Colon (tissue), 2 donors: ENCODE measurements around the gene TRO.
A peak's percentile ranks its signal among the peaks of the same experiment; 100 is the strongest.

Source experiments
- FAIRE-seq: peaks from 2 replicates; lab custom pipeline; 2012; peaks lifted over from hg19 to GRCh38; lab: Jason Lieb, UNC
- donor health status: control.
- donor health status: control.

TRO gene, protein sequence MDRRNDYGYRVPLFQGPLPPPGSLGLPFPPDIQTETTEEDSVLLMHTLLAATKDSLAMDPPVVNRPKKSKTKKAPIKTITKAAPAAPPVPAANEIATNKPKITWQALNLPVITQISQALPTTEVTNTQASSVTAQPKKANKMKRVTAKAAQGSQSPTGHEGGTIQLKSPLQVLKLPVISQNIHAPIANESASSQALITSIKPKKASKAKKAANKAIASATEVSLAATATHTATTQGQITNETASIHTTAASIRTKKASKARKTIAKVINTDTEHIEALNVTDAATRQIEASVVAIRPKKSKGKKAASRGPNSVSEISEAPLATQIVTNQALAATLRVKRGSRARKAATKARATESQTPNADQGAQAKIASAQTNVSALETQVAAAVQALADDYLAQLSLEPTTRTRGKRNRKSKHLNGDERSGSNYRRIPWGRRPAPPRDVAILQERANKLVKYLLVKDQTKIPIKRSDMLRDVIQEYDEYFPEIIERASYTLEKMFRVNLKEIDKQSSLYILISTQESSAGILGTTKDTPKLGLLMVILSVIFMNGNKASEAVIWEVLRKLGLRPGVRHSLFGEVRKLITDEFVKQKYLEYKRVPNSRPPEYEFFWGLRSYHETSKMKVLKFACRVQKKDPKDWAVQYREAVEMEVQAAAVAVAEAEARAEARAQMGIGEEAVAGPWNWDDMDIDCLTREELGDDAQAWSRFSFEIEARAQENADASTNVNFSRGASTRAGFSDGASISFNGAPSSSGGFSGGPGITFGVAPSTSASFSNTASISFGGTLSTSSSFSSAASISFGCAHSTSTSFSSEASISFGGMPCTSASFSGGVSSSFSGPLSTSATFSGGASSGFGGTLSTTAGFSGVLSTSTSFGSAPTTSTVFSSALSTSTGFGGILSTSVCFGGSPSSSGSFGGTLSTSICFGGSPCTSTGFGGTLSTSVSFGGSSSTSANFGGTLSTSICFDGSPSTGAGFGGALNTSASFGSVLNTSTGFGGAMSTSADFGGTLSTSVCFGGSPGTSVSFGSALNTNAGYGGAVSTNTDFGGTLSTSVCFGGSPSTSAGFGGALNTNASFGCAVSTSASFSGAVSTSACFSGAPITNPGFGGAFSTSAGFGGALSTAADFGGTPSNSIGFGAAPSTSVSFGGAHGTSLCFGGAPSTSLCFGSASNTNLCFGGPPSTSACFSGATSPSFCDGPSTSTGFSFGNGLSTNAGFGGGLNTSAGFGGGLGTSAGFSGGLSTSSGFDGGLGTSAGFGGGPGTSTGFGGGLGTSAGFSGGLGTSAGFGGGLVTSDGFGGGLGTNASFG (N-terminal part only)

GRCh38 chrX:54920610-54921426 lies at the start of gene TRO:
Gene TRO, plus strand, starts transcription at chrX:54920824. Its CDS starts 1,423 bp downstream, at chrX:54922247.
- no peak for FAIRE-seq

- peak; percentile 55 for FAIRE-seq
Observed at GRCh38 chrX:54885740-54886139, 34.9 kb upstream of the TRO start.

- FAIRE-seq = no peak
Observed at GRCh38 chrX:54891573-54891972, 29.1 kb upstream of the TRO start.

DNA sequence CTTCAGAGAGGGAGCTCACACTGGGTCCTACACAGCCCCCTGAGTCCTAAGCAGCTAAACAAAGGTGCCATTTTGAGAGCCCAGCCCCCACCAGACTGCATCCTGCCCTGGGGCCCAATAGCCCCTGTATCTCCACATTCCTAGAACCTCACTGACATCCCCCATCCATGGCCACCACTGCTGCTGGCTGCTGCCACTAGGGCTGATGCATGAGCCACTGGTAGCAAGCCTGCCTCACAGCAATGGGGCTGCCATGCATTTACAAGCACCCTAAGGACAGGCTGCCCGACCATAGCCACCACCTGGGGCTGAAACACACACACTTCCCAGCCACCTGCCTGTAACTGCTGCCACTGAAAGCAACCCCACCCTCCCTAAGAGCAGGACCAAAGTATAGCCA lies 26.5 kb upstream of the TRO start:
- FAIRE-seq = no peak

GRCh38 chrX:54909941-54910340 lies 10.7 kb upstream of the TRO start:
- FAIRE-seq = no peak

DNA sequence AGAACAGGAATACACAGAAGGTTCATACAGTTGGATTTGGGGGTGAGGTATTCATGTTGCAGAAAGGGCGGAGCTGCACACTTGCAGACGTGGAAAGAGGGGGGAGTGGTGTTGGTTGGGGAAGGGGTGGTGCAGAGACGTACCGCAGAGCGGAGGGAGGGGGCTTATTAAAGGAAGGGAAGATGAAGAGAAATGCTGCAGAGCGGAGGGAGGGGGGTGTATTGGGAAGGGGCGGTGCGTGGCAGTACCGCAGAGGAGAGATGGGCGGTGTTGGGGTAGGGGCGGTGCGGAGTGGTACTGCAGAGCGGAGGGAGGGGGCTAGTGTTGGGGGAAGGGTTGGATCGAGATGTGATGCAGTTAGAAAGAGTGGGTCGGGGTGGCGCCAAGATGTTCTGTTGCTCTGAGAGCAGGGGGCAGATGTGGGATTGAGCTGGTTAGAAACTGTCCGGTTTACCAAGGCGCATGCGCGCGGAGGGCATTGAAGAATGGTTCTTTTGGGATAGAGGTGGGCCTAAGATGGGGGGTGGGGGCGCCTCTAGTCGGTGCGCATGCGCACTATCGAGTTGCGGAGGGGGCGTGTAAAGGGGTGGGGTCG lies 900 bp downstream of the TRO start:
- FAIRE-seq = no peak

DNA sequence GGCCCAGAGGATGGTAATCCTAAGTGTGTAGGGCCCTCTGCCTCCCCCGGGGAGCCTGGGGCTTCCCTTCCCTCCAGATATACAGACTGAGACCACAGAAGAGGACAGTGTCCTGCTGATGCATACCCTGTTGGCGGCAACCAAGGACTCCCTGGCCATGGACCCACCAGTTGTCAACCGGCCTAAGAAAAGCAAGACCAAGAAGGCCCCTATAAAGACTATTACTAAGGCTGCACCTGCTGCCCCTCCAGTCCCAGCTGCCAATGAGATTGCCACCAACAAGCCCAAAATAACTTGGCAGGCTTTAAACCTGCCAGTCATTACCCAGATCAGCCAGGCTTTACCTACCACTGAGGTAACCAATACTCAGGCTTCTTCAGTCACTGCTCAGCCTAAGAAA lies 1.9 kb downstream of the TRO start:
- no peak for FAIRE-seq

GRCh38 chrX:54923376-54923775 lies 2.8 kb downstream of the TRO start:
- no peak for FAIRE-seq

GRCh38 chrX:54926978-54927377 lies 6.4 kb downstream of the TRO start:
- no peak for FAIRE-seq

- no peak for FAIRE-seq
Observed at GRCh38 chrX:54928876-54929275, 8.3 kb downstream of the TRO start.

DNA sequence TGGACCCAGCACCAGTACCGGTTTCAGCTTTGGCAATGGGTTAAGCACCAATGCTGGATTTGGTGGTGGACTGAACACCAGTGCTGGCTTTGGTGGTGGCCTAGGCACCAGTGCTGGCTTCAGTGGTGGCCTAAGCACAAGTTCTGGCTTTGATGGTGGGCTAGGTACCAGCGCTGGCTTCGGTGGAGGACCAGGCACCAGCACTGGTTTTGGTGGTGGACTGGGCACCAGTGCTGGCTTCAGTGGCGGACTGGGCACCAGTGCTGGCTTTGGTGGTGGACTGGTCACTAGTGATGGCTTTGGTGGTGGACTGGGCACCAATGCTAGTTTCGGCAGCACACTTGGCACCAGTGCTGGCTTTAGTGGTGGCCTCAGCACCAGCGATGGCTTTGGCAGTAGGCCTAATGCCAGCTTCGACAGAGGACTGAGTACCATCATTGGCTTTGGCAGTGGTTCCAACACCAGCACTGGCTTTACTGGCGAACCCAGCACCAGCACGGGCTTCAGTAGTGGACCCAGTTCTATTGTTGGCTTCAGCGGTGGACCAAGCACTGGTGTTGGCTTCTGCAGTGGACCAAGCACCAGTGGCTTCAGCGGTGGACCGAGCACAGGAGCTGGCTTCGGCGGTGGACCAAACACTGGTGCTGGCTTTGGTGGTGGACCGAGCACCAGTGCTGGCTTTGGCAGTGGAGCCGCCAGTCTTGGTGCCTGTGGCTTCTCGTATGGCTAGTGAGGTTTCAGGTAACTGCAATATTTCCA lies 9.8 kb downstream of the TRO start:
- FAIRE-seq = no peak

GRCh38 chrX:54931107-54931506 lies 10.5 kb downstream of the TRO start:
- FAIRE-seq = no peak

GRCh38 chrX:54933150-54933826 lies 12.7 kb downstream of the TRO start:
- no peak for FAIRE-seq

DNA sequence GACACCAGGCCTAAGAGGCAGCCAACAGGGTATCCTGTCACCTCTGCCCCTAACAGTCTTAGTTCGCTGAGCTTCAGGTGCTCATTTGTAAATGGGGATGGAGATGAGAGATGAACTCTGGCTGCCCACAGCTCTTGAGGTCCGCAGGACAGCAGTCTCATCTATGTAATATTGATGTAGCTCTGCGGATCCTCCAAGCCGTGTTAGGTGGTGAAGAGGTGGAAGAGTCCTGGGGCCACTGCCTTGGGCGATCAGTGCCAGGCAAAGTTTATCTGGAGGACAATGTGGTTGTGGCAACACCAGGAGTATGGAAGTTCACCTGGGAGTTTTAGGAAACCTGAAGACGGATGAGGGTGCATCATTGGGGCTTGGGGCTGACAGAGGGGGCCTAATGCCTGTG lies 13.4 kb downstream of the TRO start:
- no peak for FAIRE-seq

GRCh38 chrX:54934890-54935289 lies 14.3 kb downstream of the TRO start:
- no peak for FAIRE-seq

- no peak for FAIRE-seq
Observed at GRCh38 chrX:54935306-54935705, 14.7 kb downstream of the TRO start.

- FAIRE-seq = no peak
Observed at GRCh38 chrX:54937416-54937815, 16.8 kb downstream of the TRO start.

DNA sequence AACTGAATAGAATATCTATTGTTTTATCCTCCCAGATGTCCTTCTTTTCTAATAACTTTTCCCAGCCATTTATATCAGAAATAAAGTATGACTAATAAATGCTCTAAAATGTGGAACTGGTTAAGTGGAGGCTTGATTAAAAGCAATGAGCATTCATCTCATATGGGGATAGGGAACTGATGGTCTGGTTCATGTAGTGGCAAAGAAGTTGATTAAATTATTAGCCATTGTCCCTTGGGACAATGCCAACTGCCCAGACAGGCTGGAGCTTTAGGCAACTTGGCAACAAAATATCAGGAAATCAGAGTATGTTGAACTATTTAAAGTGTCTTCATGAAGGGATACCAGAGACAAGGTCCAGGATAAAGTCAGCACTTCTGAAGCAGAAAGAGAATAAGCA lies 24.2 kb downstream of the TRO start:
- FAIRE-seq = no peak

DNA sequence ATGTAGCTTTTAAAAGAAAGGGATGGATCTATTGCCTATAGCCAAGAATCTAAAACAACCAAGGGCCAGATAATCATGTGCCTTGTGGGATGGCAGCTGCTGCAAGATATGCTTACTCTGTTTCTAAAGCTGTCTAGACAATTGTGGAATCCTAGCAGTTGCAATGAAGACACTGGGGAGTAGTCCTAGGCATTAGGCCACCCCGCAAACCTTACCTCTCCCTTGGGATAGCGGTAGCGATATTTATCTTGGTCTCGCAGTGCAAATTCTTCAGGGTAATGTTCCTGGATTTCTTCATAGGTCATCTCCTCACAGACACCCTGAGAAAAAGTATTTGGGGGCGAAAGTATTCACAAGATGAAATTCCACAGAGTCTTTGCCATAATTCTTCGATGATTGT lies 24.6 kb downstream of the TRO start:
- no peak for FAIRE-seq
